OCI-LY7 (cell line): ENCODE data around the gene RIC1. TPM values are rescaled to one million over a fixed set of nuclear protein-coding genes. Genes with fewer than 3 reads are reported as not detected.
"Not testable (repeated sequence)": the region's sequence is repeated elsewhere in the genome, so short reads cannot be mapped to it uniquely, and the experiment has no call there.

Source experiments
- BruUV-seq: library from RNA; stranded (reverse); fragments of 400-500 nt; replicated peaks from 2 replicates; lab custom pipeline; 2021; lab: Mats Ljungman, UMichigan
- CTCF ChIA-PET: fragments of 300-600 bp; sonication (Branson Sonifier 250); formaldehyde crosslinking; loops from one replicate; lab custom pipeline; 2022; ENCODE audit warnings: antibody characterized with exemption; ENCODE audit not compliant: unreplicated experiment; lab: Charles Lee
- POLR2A ChIA-PET: fragments of 300-600 bp; sonication (Branson Sonifier 250); formaldehyde crosslinking; loops from one replicate; lab custom pipeline; 2022; ENCODE audit warnings: antibody characterized with exemption; lab: Charles Lee
- DNase-seq: peaks from one replicate; pipeline ENCODE4 v3.0.0-alpha.2; 2015; ENCODE audit warnings: low spot score
- H2AFZ ChIP-seq: fragments of 200-600 bp; sonication (generic), shearing (Covaris generic); 2 replicates; pipeline ENCODE4 v1.6.1; 2014; ENCODE audit warnings: mild to moderate bottlenecking, antibody characterized with exemption, low read length, moderate library complexity
- H3K27ac ChIP-seq: fragments of 200-600 bp; sonication (generic); 2 replicates; pipeline ENCODE4 v1.5.1; 2014; ENCODE audit warnings: mixed run types, low read depth, mild to moderate bottlenecking, moderate library complexity, low read length, inconsistent platforms; ENCODE audit not compliant: poor library complexity, severe bottlenecking
- H3K36me3 ChIP-seq: fragments of 200-600 bp; sonication (generic); 2 replicates; pipeline ENCODE4 v1.6.1; 2014; ENCODE audit warnings: mild to moderate bottlenecking, antibody characterized with exemption, low read length, moderate library complexity, mixed read lengths; ENCODE audit not compliant: insufficient read depth
- H3K4me1 ChIP-seq: fragments of 200-600 bp; sonication (generic); 2 replicates; pipeline ENCODE4 v1.5.1; 2014; ENCODE audit warnings: mild to moderate bottlenecking, low read length; ENCODE audit not compliant: insufficient read depth, poor library complexity, severe bottlenecking
- H3K4me2 ChIP-seq: fragments of 200-600 bp; sonication (generic); 2 replicates; pipeline ENCODE4 v1.6.1; 2014; ENCODE audit warnings: mild to moderate bottlenecking, low read length
- H3K4me3 ChIP-seq: fragments of 200-600 bp; sonication (generic); 2 replicates; pipeline ENCODE4 v1.5.1; 2014; ENCODE audit warnings: mild to moderate bottlenecking, low read depth, low read length; ENCODE audit not compliant: poor library complexity, severe bottlenecking
- H3K79me2 ChIP-seq: fragments of 200-600 bp; sonication (generic); 2 replicates; pipeline ENCODE4 v1.6.1; 2016; ENCODE audit warnings: low read depth, mild to moderate bottlenecking, low read length, moderate library complexity, mixed read lengths; ENCODE audit not compliant: insufficient read depth
- H3K9me2 ChIP-seq: fragments of 200-600 bp; sonication (generic); 2 replicates; pipeline ENCODE4 v1.6.1; 2016; ENCODE audit warnings: mild to moderate bottlenecking, low read length, mixed read lengths; ENCODE audit not compliant: insufficient read depth
- H3K9me3 ChIP-seq: fragments of 200-600 bp; sonication (generic); 2 replicates; pipeline ENCODE4 v1.6.1; 2014; ENCODE audit warnings: mild to moderate bottlenecking, mixed run types, low read length, mixed read lengths
- H4K20me1 ChIP-seq: fragments of 200-600 bp; sonication (generic); 2 replicates; pipeline ENCODE4 v1.6.1; 2014; ENCODE audit warnings: mild to moderate bottlenecking, antibody characterized with exemption, low read length, moderate library complexity, mixed read lengths; ENCODE audit not compliant: insufficient read depth
- CTCF ChIP-seq: fragments of 200-600 bp; sonication (generic); conservative IDR thresholded peaks from 2 replicates; pipeline ENCODE4 v1.5.1; 2014; ENCODE audit warnings: mild to moderate bottlenecking, antibody characterized with exemption, low read length, moderate library complexity, mixed read lengths
- EZH2phosphoT487 ChIP-seq: fragments of 200-600 bp; sonication (generic); IDR thresholded peaks from 2 replicates; pipeline ENCODE4 v1.6.1; 2018; ENCODE audit warnings: low read depth, borderline replicate concordance, mild to moderate bottlenecking, mixed run types, antibody characterized with exemption, low read length, moderate library complexity, mixed read lengths
- intact Hi-C: fragments of 100-400 bp; cut with micrococcal nuclease; formaldehyde crosslinking; loops from one replicate; pipeline ENCODE4 v1.10.0; 2022; ENCODE audit not compliant: unreplicated experiment
- total RNA-seq, 2 experiments: library from RNA; depleted of rRNA in 1 of 2; stranded (reverse); fragments of >200 nt in 1 of 2; shearing (Covaris generic) in 1 of 2; gene quantifications; 2 replicates each; pipeline ENCODE4 v1.2.3, GENCODE V29; 2014 to 2022

The RIC1 gene
- total RNA-seq, 2 experiments from 2014 or later: 77.0 to 84.6 TPM

GRCh38 chr9:5778805-5779204 is 149.9 kb downstream of the RIC1 start:
- Histone ChIP-seq H4K20me1 (no peaks in the 10 kb centered on the region), H3K27ac (no peak overlapping the region), H3K9me2 (no peaks in the 10 kb centered on the region), H3K4me2 (no peak overlapping the region), H3K4me1 (no peaks in the 10 kb centered on the region), H2AFZ (no peak overlapping the region), H3K4me3 (no peak overlapping the region), H3K36me3 (peaks cover 87% of the 10 kb centered on the region), H3K79me2 (no peaks in the 10 kb centered on the region), H3K9me3 (peaks cover 36% of the 10 kb centered on the region)
- intact Hi-C loops: loop anchor here (10.0 kb wide), 1 partner anchor 324 kb away; the partner anchor contains the start of gene CD274
- no TSS peak for BruUV-seq
- TF ChIP-seq CTCF (no peak), EZH2phosphoT487 (no peak)
- CTCF ChIA-PET: no interaction called here
- no peak for DNase-seq
- POLR2A ChIA-PET: interaction anchor here (0.6 to 1.9 kb wide), 2 partner anchors 9 to 95 kb away, joined by 5 read pairs; no protein-coding TSS in a partner anchor

DNA sequence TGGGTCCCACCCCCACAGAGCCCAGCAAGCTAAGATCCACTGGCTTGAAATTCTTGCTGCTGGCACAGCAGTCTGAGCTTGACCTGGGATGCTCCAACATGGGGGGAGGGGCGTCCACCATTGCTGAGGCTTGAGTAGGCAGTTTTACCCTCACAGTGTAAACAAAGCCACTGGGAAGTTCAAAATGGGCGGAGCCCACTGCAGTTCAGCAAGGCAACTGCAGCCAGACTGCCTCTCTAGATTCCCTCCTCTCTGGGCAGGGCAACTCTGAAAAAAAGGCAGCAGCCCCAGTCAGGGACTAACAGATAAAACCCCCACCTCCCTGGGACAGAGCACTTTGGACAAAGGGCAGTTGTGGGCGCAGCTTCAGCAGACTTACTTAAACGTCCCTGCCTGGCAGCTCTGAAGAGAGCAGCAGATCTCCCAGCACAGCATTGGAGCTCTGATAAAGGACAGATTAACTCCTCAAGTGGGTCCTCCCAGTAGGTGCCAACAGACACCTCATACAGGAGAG is 150.9 kb downstream of the RIC1 start:
- peaks cover 36% of the 10 kb centered on the region for H3K9me3 ChIP-seq
- not testable (repeated sequence) for H3K79me2 ChIP-seq, H4K20me1 ChIP-seq, H2AFZ ChIP-seq, DNase-seq, H3K4me3 ChIP-seq, H3K27ac ChIP-seq, H3K4me2 ChIP-seq, BruUV-seq, H3K9me2 ChIP-seq, H3K4me1 ChIP-seq
- POLR2A ChIA-PET: interaction anchor here (1.9 kb wide), 1 partner anchor 10 kb away, joined by 5 read pairs; no protein-coding TSS in a partner anchor
- CTCF ChIA-PET: interaction anchor here (0.5 kb wide), 1 partner anchor 67 kb away, joined by 3 read pairs; no protein-coding TSS in a partner anchor
- peaks cover 86% of the 10 kb centered on the region for H3K36me3 ChIP-seq
- intact Hi-C loops: loop anchor here (10.0 kb wide), 1 partner anchor 325 kb away; the partner anchor contains the start of gene CD274

GRCh38 chr9:5783420-5783819 is 154.5 kb downstream of the RIC1 start:
- H3K79me2 ChIP-seq, H3K4me2 ChIP-seq, H4K20me1 ChIP-seq, H3K4me1 ChIP-seq, H3K4me3 ChIP-seq, BruUV-seq, H3K9me2 ChIP-seq, H2AFZ ChIP-seq, DNase-seq, POLR2A ChIA-PET, intact Hi-C loops, H3K27ac ChIP-seq: not testable (repeated sequence)
- CTCF ChIA-PET: interaction anchor here (0.7 kb wide), 1 partner anchor 117 kb away, joined by 4 read pairs; no protein-coding TSS in a partner anchor
- H3K9me3 ChIP-seq: peaks cover 18% of the 10 kb centered on the region
- H3K36me3 ChIP-seq: peaks cover 77% of the 10 kb centered on the region
